Measurements from ENCODE around the gene TFE3. TPM values are rescaled to one million over a fixed set of nuclear protein-coding genes. Genes with fewer than 3 reads are reported as not detected.

Gene TFE3
- total and polyA plus RNA-seq, 2 experiments from 2014 or later: 21.4 to 83.8 TPM

DNA sequence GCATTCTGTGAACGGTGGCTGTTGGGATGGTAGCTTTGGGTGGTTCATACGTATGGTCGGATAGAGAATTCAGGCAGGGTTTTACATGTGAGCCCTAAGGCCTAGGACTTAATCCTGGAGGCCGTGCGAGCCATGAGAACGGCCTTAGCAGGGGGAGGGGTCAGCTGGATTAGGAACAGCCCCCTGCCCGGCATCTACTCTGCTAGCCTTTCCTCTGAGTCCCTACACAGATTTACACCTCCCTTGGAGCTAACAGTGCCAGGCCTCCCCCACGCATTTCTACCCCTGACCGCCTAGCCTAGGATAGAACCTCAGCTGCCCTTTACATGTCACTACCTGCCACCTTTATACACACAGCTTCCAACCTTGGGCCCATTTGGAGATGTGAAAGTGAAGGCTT, 23.5 kb upstream of the TFE3 start:
- Histone ChIP-seq H3K27ac (ENCODE audit: low read depth) (no peak overlapping the region), H3K4me3 (no peak overlapping the region), H3K4me2 (no peak overlapping the region), H3K27me3 (ENCODE audit: insufficient read depth) (no peaks in the 10 kb centered on the region), H4K20me1 (replicated peaks; ENCODE audit: insufficient read depth) (no peaks in the 10 kb centered on the region), H3K36me3 (ENCODE audit: insufficient read depth) (no peaks in the 10 kb centered on the region), H2AFZ (no peak overlapping the region), H3K4me1 (ENCODE audit: insufficient read depth) (no peaks in the 10 kb centered on the region), H3K9me2 (ENCODE audit: insufficient read depth) (no peaks in the 10 kb centered on the region), H3K79me2 (replicated peaks; ENCODE audit: insufficient read depth) (no peaks in the 10 kb centered on the region), H3F3A (replicated peaks; ENCODE audit: low read depth) (no peaks in the 10 kb centered on the region)
- Mint-ChIP-seq H3K27me3 (ENCODE audit: insufficient read depth, low read depth, poor library complexity) (peaks cover 8% of the 10 kb centered on the region), H3K4me3 (no peak overlapping the region), H3K4me1 (peaks cover 4% of the 10 kb centered on the region; the same call in 2 of the 3 replicates), H3K27ac (no peak overlapping the region), H3K9me3 (no peaks in the 10 kb centered on the region), H3K36me3 (ENCODE audit: low read depth) (peaks cover 3% of the 10 kb centered on the region; the same call in 1 of the 3 replicates)
- no peak for ATAC-seq
- no peak for DNase-seq (ENCODE audit: low spot score)
- TF ChIP-seq ZNF114 (CRISPR knock-in tag; IDR thresholded peaks at IDR 0.05): no peak
- TF ChIP-seq, protein P1, sequence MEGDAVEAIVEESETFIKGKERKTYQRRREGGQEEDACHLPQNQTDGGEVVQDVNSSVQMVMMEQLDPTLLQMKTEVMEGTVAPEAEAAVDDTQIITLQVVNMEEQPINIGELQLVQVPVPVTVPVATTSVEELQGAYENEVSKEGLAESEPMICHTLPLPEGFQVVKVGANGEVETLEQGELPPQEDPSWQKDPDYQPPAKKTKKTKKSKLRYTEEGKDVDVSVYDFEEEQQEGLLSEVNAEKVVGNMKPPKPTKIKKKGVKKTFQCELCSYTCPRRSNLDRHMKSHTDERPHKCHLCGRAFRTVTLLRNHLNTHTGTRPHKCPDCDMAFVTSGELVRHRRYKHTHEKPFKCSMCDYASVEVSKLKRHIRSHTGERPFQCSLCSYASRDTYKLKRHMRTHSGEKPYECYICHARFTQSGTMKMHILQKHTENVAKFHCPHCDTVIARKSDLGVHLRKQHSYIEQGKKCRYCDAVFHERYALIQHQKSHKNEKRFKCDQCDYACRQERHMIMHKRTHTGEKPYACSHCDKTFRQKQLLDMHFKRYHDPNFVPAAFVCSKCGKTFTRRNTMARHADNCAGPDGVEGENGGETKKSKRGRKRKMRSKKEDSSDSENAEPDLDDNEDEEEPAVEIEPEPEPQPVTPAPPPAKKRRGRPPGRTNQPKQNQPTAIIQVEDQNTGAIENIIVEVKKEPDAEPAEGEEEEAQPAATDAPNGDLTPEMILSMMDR (conservative IDR thresholded peaks at IDR 0.05; ENCODE audit: low read depth in 2 of 2): no peak
- TF ChIP-seq, protein P2, sequence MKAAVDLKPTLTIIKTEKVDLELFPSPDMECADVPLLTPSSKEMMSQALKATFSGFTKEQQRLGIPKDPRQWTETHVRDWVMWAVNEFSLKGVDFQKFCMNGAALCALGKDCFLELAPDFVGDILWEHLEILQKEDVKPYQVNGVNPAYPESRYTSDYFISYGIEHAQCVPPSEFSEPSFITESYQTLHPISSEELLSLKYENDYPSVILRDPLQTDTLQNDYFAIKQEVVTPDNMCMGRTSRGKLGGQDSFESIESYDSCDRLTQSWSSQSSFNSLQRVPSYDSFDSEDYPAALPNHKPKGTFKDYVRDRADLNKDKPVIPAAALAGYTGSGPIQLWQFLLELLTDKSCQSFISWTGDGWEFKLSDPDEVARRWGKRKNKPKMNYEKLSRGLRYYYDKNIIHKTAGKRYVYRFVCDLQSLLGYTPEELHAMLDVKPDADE (IDR thresholded peaks at IDR 0.05): no peak
- TF ChIP-seq, protein P3, sequence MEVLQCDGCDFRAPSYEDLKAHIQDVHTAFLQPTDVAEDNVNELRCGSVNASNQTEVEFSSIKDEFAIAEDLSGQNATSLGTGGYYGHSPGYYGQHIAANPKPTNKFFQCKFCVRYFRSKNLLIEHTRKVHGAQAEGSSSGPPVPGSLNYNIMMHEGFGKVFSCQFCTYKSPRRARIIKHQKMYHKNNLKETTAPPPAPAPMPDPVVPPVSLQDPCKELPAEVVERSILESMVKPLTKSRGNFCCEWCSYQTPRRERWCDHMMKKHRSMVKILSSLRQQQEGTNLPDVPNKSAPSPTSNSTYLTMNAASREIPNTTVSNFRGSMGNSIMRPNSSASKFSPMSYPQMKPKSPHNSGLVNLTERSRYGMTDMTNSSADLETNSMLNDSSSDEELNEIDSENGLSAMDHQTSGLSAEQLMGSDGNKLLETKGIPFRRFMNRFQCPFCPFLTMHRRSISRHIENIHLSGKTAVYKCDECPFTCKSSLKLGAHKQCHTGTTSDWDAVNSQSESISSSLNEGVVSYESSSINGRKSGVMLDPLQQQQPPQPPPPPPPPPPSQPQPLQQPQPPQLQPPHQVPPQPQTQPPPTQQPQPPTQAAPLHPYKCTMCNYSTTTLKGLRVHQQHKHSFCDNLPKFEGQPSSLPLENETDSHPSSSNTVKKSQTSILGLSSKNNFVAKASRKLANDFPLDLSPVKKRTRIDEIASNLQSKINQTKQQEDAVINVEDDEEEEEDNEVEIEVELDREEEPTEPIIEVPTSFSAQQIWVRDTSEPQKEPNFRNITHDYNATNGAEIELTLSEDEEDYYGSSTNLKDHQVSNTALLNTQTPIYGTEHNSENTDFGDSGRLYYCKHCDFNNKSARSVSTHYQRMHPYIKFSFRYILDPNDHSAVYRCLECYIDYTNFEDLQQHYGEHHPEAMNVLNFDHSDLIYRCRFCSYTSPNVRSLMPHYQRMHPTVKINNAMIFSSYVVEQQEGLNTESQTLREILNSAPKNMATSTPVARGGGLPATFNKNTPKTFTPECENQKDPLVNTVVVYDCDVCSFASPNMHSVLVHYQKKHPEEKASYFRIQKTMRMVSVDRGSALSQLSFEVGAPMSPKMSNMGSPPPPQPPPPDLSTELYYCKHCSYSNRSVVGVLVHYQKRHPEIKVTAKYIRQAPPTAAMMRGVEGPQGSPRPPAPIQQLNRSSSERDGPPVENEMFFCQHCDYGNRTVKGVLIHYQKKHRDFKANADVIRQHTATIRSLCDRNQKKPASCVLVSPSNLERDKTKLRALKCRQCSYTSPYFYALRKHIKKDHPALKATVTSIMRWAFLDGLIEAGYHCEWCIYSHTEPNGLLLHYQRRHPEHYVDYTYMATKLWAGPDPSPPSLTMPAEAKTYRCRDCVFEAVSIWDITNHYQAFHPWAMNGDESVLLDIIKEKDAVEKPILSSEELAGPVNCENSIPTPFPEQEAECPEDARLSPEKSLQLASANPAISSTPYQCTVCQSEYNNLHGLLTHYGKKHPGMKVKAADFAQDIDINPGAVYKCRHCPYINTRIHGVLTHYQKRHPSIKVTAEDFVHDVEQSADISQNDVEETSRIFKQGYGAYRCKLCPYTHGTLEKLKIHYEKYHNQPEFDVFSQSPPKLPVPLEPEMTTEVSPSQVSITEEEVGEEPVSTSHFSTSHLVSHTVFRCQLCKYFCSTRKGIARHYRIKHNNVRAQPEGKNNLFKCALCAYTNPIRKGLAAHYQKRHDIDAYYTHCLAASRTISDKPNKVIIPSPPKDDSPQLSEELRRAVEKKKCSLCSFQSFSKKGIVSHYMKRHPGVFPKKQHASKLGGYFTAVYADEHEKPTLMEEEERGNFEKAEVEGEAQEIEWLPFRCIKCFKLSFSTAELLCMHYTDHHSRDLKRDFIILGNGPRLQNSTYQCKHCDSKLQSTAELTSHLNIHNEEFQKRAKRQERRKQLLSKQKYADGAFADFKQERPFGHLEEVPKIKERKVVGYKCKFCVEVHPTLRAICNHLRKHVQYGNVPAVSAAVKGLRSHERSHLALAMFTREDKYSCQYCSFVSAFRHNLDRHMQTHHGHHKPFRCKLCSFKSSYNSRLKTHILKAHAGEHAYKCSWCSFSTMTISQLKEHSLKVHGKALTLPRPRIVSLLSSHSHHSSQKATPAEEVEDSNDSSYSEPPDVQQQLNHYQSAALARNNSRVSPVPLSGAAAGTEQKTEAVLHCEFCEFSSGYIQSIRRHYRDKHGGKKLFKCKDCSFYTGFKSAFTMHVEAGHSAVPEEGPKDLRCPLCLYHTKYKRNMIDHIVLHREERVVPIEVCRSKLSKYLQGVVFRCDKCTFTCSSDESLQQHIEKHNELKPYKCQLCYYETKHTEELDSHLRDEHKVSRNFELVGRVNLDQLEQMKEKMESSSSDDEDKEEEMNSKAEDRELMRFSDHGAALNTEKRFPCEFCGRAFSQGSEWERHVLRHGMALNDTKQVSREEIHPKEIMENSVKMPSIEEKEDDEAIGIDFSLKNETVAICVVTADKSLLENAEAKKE (CRISPR knock-in tag; IDR thresholded peaks at IDR 0.05): no peak
- no peak for TF ChIP-seq POLR2AphosphoS5 (IDR thresholded peaks at IDR 0.05; ENCODE audit: low read depth)
- TF ChIP-seq NANOG (IDR thresholded peaks at IDR 0.05; ENCODE audit: borderline replicate concordance): no peak
- TF ChIP-seq, protein P4, sequence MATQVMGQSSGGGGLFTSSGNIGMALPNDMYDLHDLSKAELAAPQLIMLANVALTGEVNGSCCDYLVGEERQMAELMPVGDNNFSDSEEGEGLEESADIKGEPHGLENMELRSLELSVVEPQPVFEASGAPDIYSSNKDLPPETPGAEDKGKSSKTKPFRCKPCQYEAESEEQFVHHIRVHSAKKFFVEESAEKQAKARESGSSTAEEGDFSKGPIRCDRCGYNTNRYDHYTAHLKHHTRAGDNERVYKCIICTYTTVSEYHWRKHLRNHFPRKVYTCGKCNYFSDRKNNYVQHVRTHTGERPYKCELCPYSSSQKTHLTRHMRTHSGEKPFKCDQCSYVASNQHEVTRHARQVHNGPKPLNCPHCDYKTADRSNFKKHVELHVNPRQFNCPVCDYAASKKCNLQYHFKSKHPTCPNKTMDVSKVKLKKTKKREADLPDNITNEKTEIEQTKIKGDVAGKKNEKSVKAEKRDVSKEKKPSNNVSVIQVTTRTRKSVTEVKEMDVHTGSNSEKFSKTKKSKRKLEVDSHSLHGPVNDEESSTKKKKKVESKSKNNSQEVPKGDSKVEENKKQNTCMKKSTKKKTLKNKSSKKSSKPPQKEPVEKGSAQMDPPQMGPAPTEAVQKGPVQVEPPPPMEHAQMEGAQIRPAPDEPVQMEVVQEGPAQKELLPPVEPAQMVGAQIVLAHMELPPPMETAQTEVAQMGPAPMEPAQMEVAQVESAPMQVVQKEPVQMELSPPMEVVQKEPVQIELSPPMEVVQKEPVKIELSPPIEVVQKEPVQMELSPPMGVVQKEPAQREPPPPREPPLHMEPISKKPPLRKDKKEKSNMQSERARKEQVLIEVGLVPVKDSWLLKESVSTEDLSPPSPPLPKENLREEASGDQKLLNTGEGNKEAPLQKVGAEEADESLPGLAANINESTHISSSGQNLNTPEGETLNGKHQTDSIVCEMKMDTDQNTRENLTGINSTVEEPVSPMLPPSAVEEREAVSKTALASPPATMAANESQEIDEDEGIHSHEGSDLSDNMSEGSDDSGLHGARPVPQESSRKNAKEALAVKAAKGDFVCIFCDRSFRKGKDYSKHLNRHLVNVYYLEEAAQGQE (IDR thresholded peaks at IDR 0.05; ENCODE audit: unreplicated experiment): no peak
- no peak for TF ChIP-seq EZH2 (IDR thresholded peaks at IDR 0.05; ENCODE audit: low read depth, unreplicated experiment)
- no peak for TF ChIP-seq JUNB (IDR thresholded peaks at IDR 0.05; ENCODE audit: unreplicated experiment)
- TF ChIP-seq STAT1 (IDR thresholded peaks at IDR 0.05; ENCODE audit: unreplicated experiment): no peak
- TF ChIP-seq CREB1 (CRISPR knock-in tag; IDR thresholded peaks at IDR 0.05; ENCODE audit: low read depth): no peak
- TF ChIP-seq ZNF331 (CRISPR knock-in tag; IDR thresholded peaks at IDR 0.05; ENCODE audit: low read depth): no peak
- TF ChIP-seq EZH2phosphoT487 (IDR thresholded peaks at IDR 0.05; ENCODE audit: unreplicated experiment): no peak

Measured in GM23338 (cell line).